Activated CD8-positive, alpha-beta T cell treated with anti-CD3 and anti-CD28 coated beads for 36 hours (primary cell): ENCODE results near the gene AUTS2. TPM values are rescaled to one million over a fixed set of nuclear protein-coding genes. Genes with fewer than 3 reads are reported as not detected.

Experiments used
- ATAC-seq: fragments of 200-7000 bp; cut with Tn5 transposase; one replicate; pipeline ENCODE4 v1.10.0; 2021; ENCODE audit warnings: mild to moderate bottlenecking, moderate library complexity
- CTCF ChIA-PET: fragments of 350-600 bp; sonication (Branson Sonifier 250); formaldehyde crosslinking; loops from one replicate; lab custom pipeline; 2021; ENCODE audit warnings: antibody characterized with exemption; lab: Charles Lee
- POLR2A ChIA-PET: fragments of 350-600 bp; sonication (Branson Sonifier 250); formaldehyde crosslinking; loops from one replicate; lab custom pipeline; 2021; ENCODE audit warnings: antibody characterized with exemption; lab: Charles Lee
- DNase-seq: peaks from one replicate; pipeline ENCODE4 v3.0.0-alpha.2; 2020
- H3K27ac Mint-ChIP-seq: one replicate; pipeline ENCODE4 v1.8.0; 2021; ENCODE audit warnings: mild to moderate bottlenecking, mixed read lengths
- H3K27me3 Mint-ChIP-seq: one replicate; pipeline ENCODE4 v1.8.0; 2021; ENCODE audit warnings: mixed read lengths
- H3K36me3 Mint-ChIP-seq: one replicate; pipeline ENCODE4 v1.8.0; 2021; ENCODE audit warnings: low read depth, mixed read lengths
- H3K4me1 Mint-ChIP-seq: one replicate; pipeline ENCODE4 v1.8.0; 2021; ENCODE audit warnings: low read depth, mixed read lengths
- H3K4me3 Mint-ChIP-seq: one replicate; pipeline ENCODE4 v1.8.0; 2021; ENCODE audit warnings: mild to moderate bottlenecking, moderate library complexity, mixed read lengths
- H3K9me3 Mint-ChIP-seq: one replicate; pipeline ENCODE4 v1.8.0; 2021; ENCODE audit warnings: mixed read lengths
- intact Hi-C: fragments of 100-400 bp; cut with micrococcal nuclease; formaldehyde crosslinking; loops from one replicate; pipeline ENCODE4 v1.10.0; 2022
- total RNA-seq, 2 experiments: library from RNA; stranded (reverse); gene quantifications; one replicate each; pipeline ENCODE4 v1.2.3, GENCODE V29; 2021
- TF ChIP-seq, protein P1 (sequence below): fragments of 200-600 bp; IDR thresholded peaks from one replicate; pipeline ENCODE4 v1.8.0; 2022; ENCODE audit warnings: antibody characterized with exemption, mild to moderate bottlenecking

Gene AUTS2
- total RNA-seq, 2 experiments from 2014 or later, result 3.1 to 3.3 TPM

DNA sequence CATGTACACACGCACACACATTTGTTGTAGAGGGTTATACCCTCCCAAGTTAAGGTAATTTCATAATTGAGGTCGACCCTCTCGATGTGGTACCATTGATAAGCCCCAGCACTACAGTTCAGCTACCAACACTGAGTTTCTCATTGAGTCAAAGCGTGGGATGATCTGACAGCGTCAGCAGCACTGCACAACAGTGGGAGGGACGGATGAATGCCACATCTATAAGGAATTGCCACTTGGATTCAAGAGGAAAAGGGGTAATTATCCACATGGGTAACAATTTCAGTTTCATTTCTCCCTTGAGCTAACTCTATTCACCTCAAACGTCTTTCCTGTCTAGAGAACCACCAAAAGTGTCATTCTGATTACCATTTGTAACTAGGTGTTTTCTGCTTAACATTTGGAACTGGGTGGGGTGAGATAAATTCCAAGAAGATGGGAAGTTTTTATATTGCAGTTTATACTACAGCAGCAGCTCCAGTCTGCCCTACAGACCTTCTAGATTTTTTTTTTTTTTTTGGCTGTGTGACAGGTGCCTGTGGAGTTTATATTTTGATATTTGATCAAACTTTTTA lies 342.9 kb downstream of the AUTS2 start:
- TF ChIP-seq, protein P1, sequence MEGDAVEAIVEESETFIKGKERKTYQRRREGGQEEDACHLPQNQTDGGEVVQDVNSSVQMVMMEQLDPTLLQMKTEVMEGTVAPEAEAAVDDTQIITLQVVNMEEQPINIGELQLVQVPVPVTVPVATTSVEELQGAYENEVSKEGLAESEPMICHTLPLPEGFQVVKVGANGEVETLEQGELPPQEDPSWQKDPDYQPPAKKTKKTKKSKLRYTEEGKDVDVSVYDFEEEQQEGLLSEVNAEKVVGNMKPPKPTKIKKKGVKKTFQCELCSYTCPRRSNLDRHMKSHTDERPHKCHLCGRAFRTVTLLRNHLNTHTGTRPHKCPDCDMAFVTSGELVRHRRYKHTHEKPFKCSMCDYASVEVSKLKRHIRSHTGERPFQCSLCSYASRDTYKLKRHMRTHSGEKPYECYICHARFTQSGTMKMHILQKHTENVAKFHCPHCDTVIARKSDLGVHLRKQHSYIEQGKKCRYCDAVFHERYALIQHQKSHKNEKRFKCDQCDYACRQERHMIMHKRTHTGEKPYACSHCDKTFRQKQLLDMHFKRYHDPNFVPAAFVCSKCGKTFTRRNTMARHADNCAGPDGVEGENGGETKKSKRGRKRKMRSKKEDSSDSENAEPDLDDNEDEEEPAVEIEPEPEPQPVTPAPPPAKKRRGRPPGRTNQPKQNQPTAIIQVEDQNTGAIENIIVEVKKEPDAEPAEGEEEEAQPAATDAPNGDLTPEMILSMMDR, result no peak
- ChIA-PET POLR2A (no interaction called here), CTCF (interaction anchor here (0.7 to 0.9 kb wide), 2 partner anchors 9 to 92 kb away, joined by 3 to 4 read pairs; no protein-coding TSS in a partner anchor)
- Mint-ChIP-seq H3K4me1 (no peaks in the 10 kb centered on the region), H3K27me3 (no peaks in the 10 kb centered on the region), H3K9me3 (no peaks in the 10 kb centered on the region), H3K36me3 (no peaks in the 10 kb centered on the region), H3K4me3 (no peak overlapping the region), H3K27ac (no peak overlapping the region)
- DNase-seq, result no peak
- intact Hi-C loops, result no loop called here
- no peak for ATAC-seq

DNA sequence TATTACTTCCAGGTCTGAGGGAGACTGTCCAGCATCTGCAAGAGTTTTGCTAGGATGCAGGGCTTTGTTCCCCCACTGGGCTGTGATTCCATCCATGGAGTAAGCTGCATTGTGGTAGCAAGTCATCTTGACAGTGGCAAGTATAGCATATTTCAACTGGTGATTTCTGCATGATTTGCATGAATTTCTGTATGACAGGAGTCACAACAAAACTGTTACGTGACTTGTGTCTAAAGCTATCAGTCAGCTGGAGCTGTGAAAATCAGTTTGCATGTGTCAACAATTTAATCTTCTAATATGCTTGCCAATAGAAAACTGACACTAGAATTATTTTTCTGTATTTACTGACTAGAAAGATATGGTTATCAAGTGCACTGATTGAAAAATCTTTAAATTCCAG lies 344.3 kb downstream of the AUTS2 start:
- ChIA-PET CTCF (interaction anchor here (1.9 kb wide), 1 partner anchor 15 kb away, joined by 4 read pairs; no protein-coding TSS in a partner anchor), POLR2A (no interaction called here)
- H3K27ac Mint-ChIP-seq, result no peak overlapping the region
- H3K4me3 Mint-ChIP-seq, result no peak overlapping the region
- intact Hi-C loops, result no loop called here
- no peaks in the 10 kb centered on the region for H3K36me3 Mint-ChIP-seq
- TF ChIP-seq, protein P1, result no peak
- DNase-seq (no peak), ATAC-seq (no peak)
- no peaks in the 10 kb centered on the region for H3K9me3 Mint-ChIP-seq
- no peaks in the 10 kb centered on the region for H3K4me1 Mint-ChIP-seq
- no peaks in the 10 kb centered on the region for H3K27me3 Mint-ChIP-seq

DNA sequence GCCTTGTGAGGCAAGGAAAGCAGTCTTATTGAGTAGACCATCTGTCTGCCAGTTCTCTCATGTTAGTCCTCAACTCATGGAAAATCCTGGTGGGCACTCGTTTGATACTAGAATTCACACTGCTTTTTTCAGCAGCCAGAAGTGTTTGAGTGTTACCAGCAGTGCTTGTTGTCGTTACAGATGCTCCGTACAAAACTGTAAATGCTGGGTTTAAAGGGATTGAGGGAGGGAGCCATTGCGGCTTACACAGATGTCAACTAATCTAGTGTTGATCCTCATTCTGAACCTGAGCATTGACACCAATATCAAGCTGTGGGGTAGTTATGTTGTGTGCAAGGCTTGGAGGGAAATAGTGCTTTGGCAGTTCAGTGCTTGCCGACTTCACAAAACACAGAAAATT lies 348.6 kb downstream of the AUTS2 start:
- H3K27me3 Mint-ChIP-seq, result no peaks in the 10 kb centered on the region
- H3K27ac Mint-ChIP-seq, result no peak overlapping the region
- intact Hi-C loops, result no loop called here

DNA sequence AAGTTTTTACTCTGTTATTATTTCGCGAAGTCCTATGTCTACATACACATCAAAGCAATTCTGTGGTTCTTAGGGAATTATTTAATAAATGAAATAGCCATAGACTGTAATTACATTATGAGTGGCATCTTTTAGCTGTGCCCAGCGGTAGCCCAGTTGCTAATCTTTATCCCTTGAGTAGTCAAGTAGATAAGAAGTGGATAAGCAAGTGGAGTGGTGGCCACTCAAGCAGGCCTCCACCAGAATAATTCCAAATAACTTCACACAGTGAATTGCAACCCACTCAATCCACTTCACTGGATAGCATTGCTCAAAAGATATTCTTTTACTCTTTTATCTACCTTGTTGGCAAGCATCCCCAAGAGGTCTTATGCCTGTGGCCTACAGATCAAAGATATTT lies 349.7 kb downstream of the AUTS2 start:
- no peak for DNase-seq
- Mint-ChIP-seq H3K27ac (no peak overlapping the region), H3K27me3 (no peaks in the 10 kb centered on the region), H3K4me3 (no peak overlapping the region), H3K4me1 (peaks cover 4% of the 10 kb centered on the region), H3K9me3 (no peaks in the 10 kb centered on the region), H3K36me3 (no peaks in the 10 kb centered on the region)
- ChIA-PET POLR2A (no interaction called here), CTCF (no interaction called here)
- no peak for ATAC-seq
- intact Hi-C loops, result no loop called here
- TF ChIP-seq, protein P1, result no peak

More for the DNA sequence above, 348.6 kb downstream of the AUTS2 start:
- POLR2A ChIA-PET, result no interaction called here
- TF ChIP-seq, protein P1, result no peak
- Mint-ChIP-seq H3K9me3 (no peaks in the 10 kb centered on the region), H3K36me3 (no peaks in the 10 kb centered on the region), H3K4me3 (no peak overlapping the region), H3K4me1 (no peaks in the 10 kb centered on the region)
- DNase-seq (no peak), ATAC-seq (no peak)
- CTCF ChIA-PET, result no interaction called here

DNA sequence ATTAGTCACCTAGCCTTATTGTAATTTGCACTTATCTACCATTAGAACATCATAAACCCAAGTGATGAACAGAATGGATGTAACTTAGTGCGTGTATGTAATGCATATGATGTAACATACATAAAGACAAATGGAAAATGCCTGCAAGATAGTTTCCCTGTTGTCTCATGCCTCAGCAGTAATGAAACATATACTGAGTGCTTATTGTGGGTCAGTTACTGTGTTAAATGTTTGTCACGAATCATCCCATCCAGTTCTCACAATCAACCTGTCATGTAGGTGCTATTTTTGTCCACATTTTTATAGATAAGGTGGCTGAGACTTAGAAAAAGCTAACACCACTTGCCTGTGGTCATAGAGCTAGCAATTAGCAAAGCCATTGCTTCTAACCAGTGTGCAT lies 350.8 kb downstream of the AUTS2 start:
- Mint-ChIP-seq H3K4me3 (no peak overlapping the region), H3K27me3 (no peaks in the 10 kb centered on the region), H3K27ac (no peak overlapping the region), H3K4me1 (peaks cover 8% of the 10 kb centered on the region), H3K36me3 (no peaks in the 10 kb centered on the region), H3K9me3 (no peaks in the 10 kb centered on the region)
- intact Hi-C loops, result no loop called here
- DNase-seq (no peak), ATAC-seq (no peak)
- CTCF ChIA-PET, result no interaction called here
- TF ChIP-seq, protein P1, result no peak
- POLR2A ChIA-PET, result no interaction called here
